GM18502 (cell line): ENCODE results near the gene LRTM2.

Experiments used
- ATAC-seq: cut with Tn5 transposase; IDR thresholded peaks from one replicate; pipeline ENCODE4 v1.9.1; 2021; ENCODE audit warnings: mild to moderate bottlenecking; ENCODE audit not compliant: unreplicated experiment, poor library complexity

LRTM2 gene

GRCh38 chr12:1827826-1828805 is 7.8 kb downstream of the LRTM2 start:
- ATAC-seq = no peak

- ATAC-seq = no peak
Measured at GRCh38 chr12:1828856-1829255, 8.5 kb downstream of the LRTM2 start.

GRCh38 chr12:1829306-1829900 is 9.0 kb downstream of the LRTM2 start:
- ATAC-seq = no peak

- no peak for ATAC-seq
Measured at GRCh38 chr12:1830401-1830845, 10.1 kb downstream of the LRTM2 start.

- no peak for ATAC-seq
Measured at GRCh38 chr12:1830981-1831963, 10.9 kb downstream of the LRTM2 start.

- ATAC-seq = no peak
Measured at GRCh38 chr12:1832801-1833595, 12.6 kb downstream of the LRTM2 start.

DNA sequence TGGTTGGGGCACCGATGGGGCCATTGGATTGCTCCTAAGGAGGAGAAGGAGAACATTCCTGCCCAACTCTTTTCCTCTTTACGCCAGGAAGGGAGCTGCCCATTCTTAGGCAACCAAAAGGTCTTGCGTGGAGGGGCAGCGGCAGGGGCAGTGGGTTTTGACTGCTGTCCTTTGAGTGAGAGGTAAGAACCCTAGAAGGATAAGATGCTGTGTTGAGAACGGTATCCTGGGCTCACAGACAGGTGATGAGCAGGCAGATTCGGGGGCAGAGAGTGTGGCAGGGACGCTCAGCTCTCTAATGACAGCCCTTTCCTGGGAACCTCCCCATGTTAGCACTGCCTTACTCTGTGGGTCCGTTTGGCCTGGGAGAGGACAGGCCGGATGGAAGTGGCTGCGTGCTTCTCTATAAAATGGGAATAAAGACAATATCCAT is 13.2 kb downstream of the LRTM2 start:
- ATAC-seq = no peak

DNA sequence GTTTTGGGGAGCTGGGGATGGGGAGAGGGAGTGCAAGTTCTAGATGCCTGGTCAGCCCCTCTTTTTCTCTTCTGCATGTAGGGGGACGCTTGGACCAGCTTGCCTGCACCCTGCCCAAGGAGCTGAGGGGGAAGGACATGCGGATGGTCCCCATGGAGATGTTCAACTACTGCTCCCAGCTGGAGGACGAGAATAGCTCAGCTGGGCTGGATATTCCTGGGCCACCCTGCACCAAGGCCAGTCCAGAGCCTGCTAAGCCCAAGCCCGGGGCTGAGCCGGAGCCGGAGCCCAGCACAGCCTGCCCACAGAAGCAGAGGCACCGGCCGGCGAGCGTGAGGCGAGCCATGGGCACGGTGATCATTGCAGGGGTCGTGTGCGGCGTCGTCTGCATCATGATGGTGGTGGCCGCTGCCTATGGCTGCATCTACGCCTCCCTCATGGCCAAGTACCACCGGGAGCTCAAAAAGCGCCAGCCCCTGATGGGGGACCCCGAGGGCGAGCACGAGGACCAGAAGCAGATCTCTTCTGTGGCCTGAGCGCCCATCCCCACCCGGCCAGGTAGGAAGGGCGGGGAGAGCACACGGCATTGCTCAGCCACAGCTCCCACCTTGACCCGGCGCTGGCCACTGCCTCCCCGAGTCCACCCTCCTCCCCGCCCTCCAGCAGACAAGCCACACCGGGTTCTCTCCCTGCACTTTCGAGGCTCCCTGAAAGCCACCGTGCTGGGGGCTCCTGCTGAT is 14.0 kb downstream of the LRTM2 start:
- no peak for ATAC-seq

DNA sequence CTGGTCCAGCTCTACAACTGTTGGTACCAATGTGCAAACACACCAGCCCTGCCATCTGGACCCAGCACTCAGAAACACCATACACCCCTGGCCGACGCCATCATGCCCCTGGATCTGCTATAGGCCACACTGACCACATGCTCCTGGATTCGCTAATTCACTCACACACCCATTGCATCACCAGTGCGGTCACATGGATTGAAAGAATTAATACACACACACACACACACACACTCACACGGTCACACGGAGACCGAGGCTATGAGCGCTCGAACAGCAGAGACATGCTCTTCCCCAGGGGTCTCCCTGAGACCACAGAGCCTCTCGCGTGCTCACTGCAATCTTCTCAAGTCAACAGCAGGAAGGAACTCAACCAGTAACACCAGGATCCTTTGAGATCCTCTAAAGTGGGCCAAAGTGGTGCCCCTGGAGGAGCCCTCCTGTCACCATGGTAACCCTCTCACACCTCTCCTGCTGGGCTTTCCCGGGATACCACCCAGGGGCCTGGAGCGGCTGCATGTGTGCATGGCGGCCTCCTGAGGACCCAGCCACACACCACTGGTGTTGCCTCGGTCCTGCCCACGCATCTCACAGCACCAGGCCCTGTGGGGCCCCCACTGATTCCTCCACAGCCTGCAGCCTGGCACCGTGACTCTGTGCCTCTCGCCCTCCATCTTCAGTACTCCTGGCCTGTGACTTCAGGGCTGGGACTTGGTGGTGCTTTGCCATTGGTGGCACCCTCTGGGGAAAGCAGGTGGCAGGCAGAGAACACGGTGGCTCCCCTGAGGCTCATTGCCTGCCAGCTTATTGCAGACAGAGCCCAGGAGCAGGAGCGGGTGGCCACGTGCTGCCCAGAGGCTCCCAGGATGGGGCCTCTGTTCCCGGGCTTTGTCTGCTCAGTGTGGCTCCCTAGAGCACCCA is 15.1 kb downstream of the LRTM2 start:
- ATAC-seq = no peak

DNA sequence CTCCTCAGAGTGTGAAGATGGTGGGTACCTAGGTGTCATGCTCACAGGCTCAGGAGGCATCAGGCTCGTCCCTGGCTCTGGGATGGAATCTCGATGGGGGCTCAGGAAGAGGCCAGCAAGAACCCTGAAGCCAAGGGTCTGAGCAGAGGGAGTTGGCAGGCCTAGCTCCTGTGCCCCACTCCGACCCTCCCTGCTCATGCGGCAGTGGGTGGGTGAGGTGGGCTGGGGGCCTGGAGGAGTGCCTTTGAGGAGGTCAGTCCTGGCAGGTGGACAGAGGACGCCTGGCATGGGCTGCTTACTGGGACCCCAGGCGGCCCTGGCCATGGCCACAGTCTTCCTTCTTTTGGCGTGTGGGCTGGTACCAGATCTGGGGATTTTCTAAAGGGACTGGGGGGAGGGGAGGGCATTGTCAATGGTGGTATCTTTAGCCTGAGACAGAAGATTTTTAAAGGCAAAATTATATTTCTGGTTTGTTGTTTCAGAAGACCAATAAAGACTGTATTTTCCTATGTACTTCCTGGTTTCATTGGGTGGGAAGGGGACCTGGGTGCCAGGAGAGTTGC is 16.0 kb downstream of the LRTM2 start:
- no peak for ATAC-seq

- no peak for ATAC-seq
Measured at GRCh38 chr12:1836854-1837421, 16.6 kb downstream of the LRTM2 start.

GRCh38 chr12:1837541-1838204 is 17.3 kb downstream of the LRTM2 start:
- ATAC-seq = no peak

DNA sequence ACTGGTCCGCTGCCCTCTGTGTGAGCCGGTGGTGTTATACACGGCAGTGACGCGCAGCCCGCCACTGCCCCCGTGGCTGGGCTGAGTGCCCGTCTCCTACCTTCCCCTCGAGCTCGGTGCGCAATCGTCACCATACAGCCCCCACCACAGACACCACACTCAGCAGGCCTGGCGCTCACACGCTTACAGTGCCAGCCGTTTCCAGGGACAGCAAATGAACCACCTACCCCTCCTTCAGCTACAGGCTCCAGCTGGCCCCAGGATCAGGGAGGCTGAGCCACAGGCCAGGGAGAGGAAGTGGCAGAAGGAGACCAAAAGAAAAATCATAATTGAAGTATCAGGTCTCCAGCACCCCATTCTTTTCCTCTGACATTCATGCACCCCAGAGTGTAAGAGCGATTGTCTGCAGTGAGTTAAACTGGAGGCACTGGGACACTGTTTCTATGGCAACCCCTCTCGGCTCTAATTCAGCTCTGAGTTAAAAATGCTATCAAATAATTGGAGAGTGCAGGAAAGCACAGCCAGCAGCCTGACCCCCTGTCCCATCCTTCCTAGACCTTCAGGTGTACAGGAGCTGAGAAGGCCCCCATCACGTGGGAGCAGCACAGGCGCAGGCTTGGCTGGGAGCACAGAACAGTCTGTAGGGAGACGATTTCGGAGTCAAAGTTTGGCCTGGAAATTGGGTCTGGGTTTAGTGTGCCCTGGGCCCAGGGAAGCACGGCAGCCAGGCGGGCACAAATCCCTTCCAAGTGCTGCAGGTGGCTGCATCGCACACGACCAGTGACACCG is 18.0 kb downstream of the LRTM2 start:
- ATAC-seq = no peak

GRCh38 chr12:1838994-1839365 is 18.6 kb downstream of the LRTM2 start:
- no peak for ATAC-seq

DNA sequence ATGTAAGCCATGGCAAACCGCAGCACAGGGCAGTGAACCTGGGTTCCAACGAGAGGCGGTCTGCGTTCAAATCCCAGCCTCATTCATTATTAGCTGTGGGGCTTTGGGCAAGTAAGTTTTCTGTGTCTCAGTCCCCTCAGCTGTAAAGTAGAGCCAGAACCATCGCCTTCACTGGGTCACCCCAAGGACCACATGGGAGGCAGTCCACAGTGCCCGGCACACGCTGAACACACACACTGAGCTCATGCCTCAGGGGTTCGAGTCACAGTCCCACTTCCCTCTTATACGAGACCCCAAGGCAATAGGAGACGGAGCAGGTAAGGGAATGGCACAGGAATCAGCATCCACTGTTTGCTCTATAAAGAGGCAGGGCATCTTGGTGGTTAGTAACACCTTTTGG is 19.1 kb downstream of the LRTM2 start:
- no peak for ATAC-seq
